ENCODE measurements around the gene ZFAND2B. TPM values are rescaled to one million over a fixed set of nuclear protein-coding genes. Genes with fewer than 3 reads are reported as not detected.

Gene ZFAND2B
- total RNA-seq, 1 experiment from 2014 or later, result 31.4 TPM

GRCh38 chr2:219245148-219245898 is 38.7 kb downstream of the ZFAND2B start, which contains the start of the genes GLB1L and STK16 (continued):
- peak; percentile 94 for TF ChIP-seq POLR2AphosphoS5 (IDR thresholded peaks at IDR 0.05; ENCODE audit: low read depth, low read length)
- TF ChIP-seq RAD21 (IDR thresholded peaks at IDR 0.05; ENCODE audit: low read depth), result no peak
- TF ChIP-seq ZFX (IDR thresholded peaks at IDR 0.05), result peak; percentile 91; the same call in 1 of the 2 replicates
- peak; percentile 72 for TF ChIP-seq POLR2A (IDR thresholded peaks at IDR 0.05; ENCODE audit: borderline replicate concordance, extremely low read depth, insufficient read depth, insufficient read length)

GRCh38 chr2:219245899-219246230 is 39.3 kb downstream of the ZFAND2B start:
- ChIA-PET CTCF (interaction anchor here (0.6 to 2.6 kb wide), 4 partner anchors 33 to 599 kb away, joined by 3 to 19 read pairs (median 3); partner anchors contain the start of gene DNAJB2), RAD21 (ENCODE audit: low non-redundant PET in 1 of 2, low total read pairs in 2 of 2, uncharacterized antibody in 2 of 2, unreplicated experiment in 2 of 2) (no interaction called here), POLR2A (interaction anchor here (1.4 to 2.5 kb wide), 2 partner anchors 17 to 29 kb away, joined by 7 to 8 read pairs; partner anchors contain the start of genes ANKZF1 and ATG9A)
- peaks cover 29 to 41% of the 10 kb centered on the region in 2 experiments for H3K4me1 ChIP-seq (ENCODE audit: control insufficient read depth in 1 of 2, insufficient read depth in 2 of 2, low read length in 2 of 2)
- H3K9ac ChIP-seq (ENCODE audit: low read length), result peak overlapping the region; percentile 82
- intact Hi-C loops (cut with micrococcal nuclease), result no loop called here
- DNase-seq (ENCODE audit: low read depth, low spot score) (no peak), ATAC-seq (no peak)
- H3K9me2 ChIP-seq (ENCODE audit: insufficient read depth), result no peaks in the 10 kb centered on the region
- no peaks in the 10 kb centered on the region for H4K20me1 ChIP-seq (ENCODE audit: insufficient read depth)
- no peaks in the 10 kb centered on the region for H3K27me3 ChIP-seq (ENCODE audit: insufficient read depth, low read length)
- no peaks in the 10 kb centered on the region for H3K9me3 ChIP-seq (ENCODE audit: control insufficient read depth in 1 of 2, insufficient read depth in 1 of 2, low read depth in 1 of 2, low read length in 2 of 2)
- H3K79me2 ChIP-seq (ENCODE audit: insufficient read depth, low read length), result peaks cover 14% of the 10 kb centered on the region; the same call in 1 of the 2 replicates
- H2AFZ ChIP-seq (ENCODE audit: low read depth, low read length, poor library complexity, severe bottlenecking), result no peak overlapping the region
- peak overlapping the region; percentile 80 to 96 for H3K4me3 ChIP-seq (replicated peaks in 1 of 2; ENCODE audit: low read depth in 1 of 2, low read length in 2 of 2)
- TF ChIP-seq CTCF (IDR thresholded peaks at IDR 0.05 in 2 of 3, conservative IDR thresholded peaks at IDR 0.05 in 1 of 3; ENCODE audit: borderline replicate concordance in 1 of 3, insufficient read depth in 1 of 3, low read depth in 2 of 3, low read length in 2 of 3) (no peak), RAD21 (IDR thresholded peaks at IDR 0.05; ENCODE audit: low read depth) (no peak), POLR2A (IDR thresholded peaks at IDR 0.05; ENCODE audit: borderline replicate concordance, extremely low read depth, insufficient read depth, insufficient read length) (no peak), ZFX (IDR thresholded peaks at IDR 0.05) (no peak), SP1 (IDR thresholded peaks at IDR 0.05; ENCODE audit: low read depth) (no peak), EZH2 (IDR thresholded peaks at IDR 0.05) (no peak), EZH2phosphoT487 (IDR thresholded peaks at IDR 0.05; ENCODE audit: borderline replicate concordance) (no peak), POLR2AphosphoS5 (IDR thresholded peaks at IDR 0.05; ENCODE audit: low read depth, low read length) (no peak)
- peaks cover 0 to 5% of the 10 kb centered on the region in 2 experiments; a peak in 2 of 4 replicates for H3K36me3 ChIP-seq (ENCODE audit: control insufficient read depth in 1 of 2, insufficient read depth in 2 of 2, low read length in 2 of 2)
- H3K27ac ChIP-seq (ENCODE audit: low read depth, low read length), result peak overlapping the region; percentile 79
- peak overlapping the region; percentile 87 for H3K4me2 ChIP-seq (ENCODE audit: low read length)
- BruUV-seq (replicated peaks), result no TSS peak
